Endothelial cell of umbilical vein (primary cell): Measurements from ENCODE around the gene MINDY4. TPM values are rescaled to one million over a fixed set of nuclear protein-coding genes. Genes with fewer than 3 reads are reported as not detected.

Experiments used
- BruUV-seq: library from RNA; stranded (reverse); fragments of 400-500 nt; replicated peaks from 2 replicates; lab custom pipeline; 2021; lab: Mats Ljungman, UMichigan
- CTCF ChIA-PET: fragments of 300-600, 350-600 bp; sonication (Branson Sonifier 250); formaldehyde crosslinking; loops from one replicate; lab custom pipeline; 2021; ENCODE audit warnings: antibody characterized with exemption, inconsistent platforms; lab: Charles Lee
- POLR2A ChIA-PET: fragments of 300-600, 350-600 bp; sonication (Branson Sonifier 250); formaldehyde crosslinking; loops from one replicate; lab custom pipeline; 2021; ENCODE audit warnings: antibody characterized with exemption, inconsistent platforms; lab: Charles Lee
- DNase-seq: peaks from one replicate; pipeline ENCODE4 v3.0.0-alpha.2; 2011; ENCODE audit warnings: low read depth, low spot score
- FAIRE-seq: peaks from 2 replicates; lab custom pipeline; 2011; peaks lifted over from hg19 to GRCh38; lab: Jason Lieb, UNC
- H2AFZ ChIP-seq: 2 replicates; pipeline ENCODE4 v1.6.0; 2012; ENCODE audit warnings: low read depth, low read length, control low read depth, inconsistent platforms
- H3K27ac ChIP-seq: 2 replicates; pipeline ENCODE4 v1.5.1; 2011; ENCODE audit warnings: low read depth, mild to moderate bottlenecking, control low read depth, low read length, moderate library complexity; ENCODE audit not compliant: insufficient read depth
- H3K27me3 ChIP-seq, 2 experiments: 2 replicates each; pipeline versions ENCODE4 v1.6.0 to v1.6.1; 2011; ENCODE audit warnings: low read length in 2 of 2, mixed read lengths in 1 of 2; ENCODE audit not compliant: control insufficient read depth in 2 of 2, insufficient read depth in 2 of 2
- H3K36me3 ChIP-seq, 2 experiments: 2 replicates in 1 of 2; 3 replicates in 1 of 2; pipeline ENCODE4 v1.5.1; 2011; ENCODE audit warnings: low read length in 2 of 2, mild to moderate bottlenecking in 1 of 2, moderate library complexity in 1 of 2; ENCODE audit not compliant: control insufficient read depth in 2 of 2, insufficient read depth in 2 of 2; ENCODE audit errors: extremely low read depth in 1 of 2
- H3K4me1 ChIP-seq: 3 replicates; pipeline ENCODE4 v1.5.1; 2011; ENCODE audit warnings: mild to moderate bottlenecking, low read length; ENCODE audit not compliant: control insufficient read depth, insufficient read depth; ENCODE audit errors: extremely low read depth
- H3K4me2 ChIP-seq: 2 replicates; pipeline ENCODE4 v1.6.1; 2011; ENCODE audit warnings: low read length, control low read depth, mixed read lengths; ENCODE audit not compliant: insufficient read depth
- H3K4me3 ChIP-seq, 3 experiments: fragments of 200-600 bp in 1 of 3; sonication (generic), shearing (Covaris generic) in 1 of 3; replicated peaks in 1 of 3; 2 replicates each; pipeline ENCODE4 v1.5.1; 2011 to 2016; ENCODE audit warnings: control low read depth in 3 of 3, low read length in 3 of 3, mild to moderate bottlenecking in 2 of 3, inconsistent platforms in 1 of 3, low read depth in 1 of 3, moderate library complexity in 1 of 3; ENCODE audit not compliant: insufficient read depth in 1 of 3
- H3K79me2 ChIP-seq: 2 replicates; pipeline ENCODE4 v1.6.0; 2012; ENCODE audit warnings: low read length, inconsistent platforms; ENCODE audit not compliant: control insufficient read depth, insufficient read depth
- H3K9ac ChIP-seq: replicated peaks from 2 replicates; pipeline ENCODE3; 2011; ENCODE audit warnings: low read length, control low read depth; ENCODE audit not compliant: insufficient read depth; ENCODE audit errors: extremely low read depth
- H3K9me1 ChIP-seq: replicated peaks from 3 replicates; pipeline ENCODE4 v1.6.0; 2011; ENCODE audit warnings: mild to moderate bottlenecking, low read length; ENCODE audit not compliant: control insufficient read depth, insufficient read depth; ENCODE audit errors: extremely low read depth
- H3K9me3 ChIP-seq: replicated peaks from 2 replicates; pipeline ENCODE4 v1.5.1; 2012; ENCODE audit warnings: low read length, inconsistent platforms; ENCODE audit not compliant: control insufficient read depth, insufficient read depth
- H4K20me1 ChIP-seq: replicated peaks from 2 replicates; pipeline ENCODE3; 2011; ENCODE audit warnings: mild to moderate bottlenecking, low read length; ENCODE audit not compliant: control insufficient read depth, insufficient read depth; ENCODE audit errors: extremely low read depth
- EZH2 ChIP-seq: IDR thresholded peaks from 2 replicates; pipeline ENCODE4 v1.6.1; 2012; ENCODE audit warnings: borderline replicate concordance, low read depth, mild to moderate bottlenecking, moderate library complexity, low read length, inconsistent platforms; ENCODE audit not compliant: severe bottlenecking
- FOS ChIP-seq: IDR thresholded peaks from 2 replicates; pipeline ENCODE4 v1.6.1; 2011; ENCODE audit warnings: mild to moderate bottlenecking, low read length, moderate library complexity, borderline replicate concordance; ENCODE audit not compliant: insufficient read depth
- GATA2 ChIP-seq: IDR thresholded peaks from 2 replicates; pipeline ENCODE4 v1.7.0; 2011; ENCODE audit warnings: low read depth, mild to moderate bottlenecking, moderate library complexity, mixed read lengths, low read length; ENCODE audit not compliant: insufficient read length, insufficient read depth
- JUN ChIP-seq: IDR thresholded peaks from 2 replicates; pipeline ENCODE4 v1.6.1; 2011; ENCODE audit warnings: borderline replicate concordance, low read depth; ENCODE audit not compliant: insufficient read length, insufficient read depth
- MAX ChIP-seq: IDR thresholded peaks from 2 replicates; pipeline ENCODE4 v1.6.1; 2011; ENCODE audit not compliant: insufficient read depth, insufficient read length
- MYC ChIP-seq: IDR thresholded peaks from one replicate; pipeline ENCODE4 v1.6.1; 2011; ENCODE audit warnings: mild to moderate bottlenecking, low read depth, low read length
- POLR2A ChIP-seq: IDR thresholded peaks from 2 replicates; pipeline ENCODE4 v1.6.1; 2012; ENCODE audit warnings: low read depth, mild to moderate bottlenecking, control low read depth, low read length
- POLR2AphosphoS5 ChIP-seq: IDR thresholded peaks from 2 replicates; pipeline ENCODE4 v1.6.1; 2012; ENCODE audit warnings: low read depth, mild to moderate bottlenecking, control low read depth, low read length, moderate library complexity; ENCODE audit not compliant: insufficient read depth
- dilution Hi-C: fragments of 300-500 bp; cut with MboI; formaldehyde crosslinking; loops from one replicate; pipeline ENCODE4 v1.15.0; 2019; ENCODE audit warnings: low sequenced_read_pairs; ENCODE audit not compliant: extremely low pct_ligation_motif_present
- intact Hi-C: fragments of 100-400 bp; cut with micrococcal nuclease; formaldehyde crosslinking; loops from one replicate; pipeline ENCODE4 v1.10.0; 2022
- polyA plus RNA-seq, 4 experiments: library from polyadenylated mRNA; depleted of rRNA in 3 of 4; stranded (reverse) in 3 of 4; unstranded in 1 of 4; fragments of >200 nt; gene quantifications; 2 replicates each; pipeline versions ENCODE4 v1.2.1 to v1.2.3, GENCODE V29; 2011 to 2012; ENCODE audit warnings: missing spikeins in 1 of 4
- total RNA-seq: library from RNA; stranded (reverse); gene quantifications from 2 replicates; pipeline ENCODE4 v1.2.3, GENCODE V29; 2021
- TF ChIP-seq, protein P1 (sequence below), 2 donors: IDR thresholded peaks; 1 replicate in 1 of 2; 2 replicates in 1 of 2; pipeline ENCODE4 v1.5.1; 2011; ENCODE audit warnings: low read length in 2 of 2, mild to moderate bottlenecking in 2 of 2, moderate library complexity in 2 of 2, control low read depth in 1 of 2, inconsistent platforms in 1 of 2, low read depth in 1 of 2; ENCODE audit not compliant: insufficient read depth in 1 of 2; ENCODE audit errors: extremely low read depth in 1 of 2

The MINDY4 gene
- total and polyA plus RNA-seq, 2 donors (not counting 3 experiments of a cell fraction or from before 2014, with no cell fraction given): 2.2 to 4.7 TPM

DNA sequence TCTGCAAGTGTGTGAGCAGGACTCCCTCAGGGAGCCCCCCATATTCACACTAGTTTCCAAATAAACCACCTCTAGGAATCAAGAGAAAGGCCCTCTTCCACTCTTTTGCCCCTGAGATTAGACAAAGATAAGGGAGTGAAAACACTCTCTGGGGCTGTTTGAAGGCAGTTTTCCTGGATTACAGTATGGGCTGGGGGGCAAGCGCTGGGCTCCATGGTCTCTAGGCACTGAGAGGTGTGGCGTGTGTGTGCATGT is 141.4 kb downstream of the MINDY4 start:
- POLR2A ChIA-PET: no interaction called here
- Histone ChIP-seq H2AFZ (no peak overlapping the region), H3K4me2 (no peak overlapping the region), H3K4me1 (peaks cover 9% of the 10 kb centered on the region), H3K36me3 (no peaks in the 10 kb centered on the region), H3K4me3 (peak overlapping the region in 1 of 3 experiments; percentile 39), H3K27me3 (no peaks in the 10 kb centered on the region), H4K20me1 (no peaks in the 10 kb centered on the region), H3K79me2 (no peaks in the 10 kb centered on the region), H3K9ac (no peak overlapping the region), H3K27ac (no peak overlapping the region), H3K9me1 (no peaks in the 10 kb centered on the region), H3K9me3 (no peaks in the 10 kb centered on the region)
- CTCF ChIA-PET: interaction anchor here (1.2 to 2.1 kb wide), 4 partner anchors 12 to 71 kb away, joined by 3 to 10 read pairs (median 4); no protein-coding TSS in a partner anchor
- FAIRE-seq (no peak), DNase-seq (no peak)
- dilution Hi-C loops (no loop called here), intact Hi-C loops (no loop called here)
- no peak for TF ChIP-seq FOS
- TF ChIP-seq MYC: no peak
- TF ChIP-seq, protein P1, sequence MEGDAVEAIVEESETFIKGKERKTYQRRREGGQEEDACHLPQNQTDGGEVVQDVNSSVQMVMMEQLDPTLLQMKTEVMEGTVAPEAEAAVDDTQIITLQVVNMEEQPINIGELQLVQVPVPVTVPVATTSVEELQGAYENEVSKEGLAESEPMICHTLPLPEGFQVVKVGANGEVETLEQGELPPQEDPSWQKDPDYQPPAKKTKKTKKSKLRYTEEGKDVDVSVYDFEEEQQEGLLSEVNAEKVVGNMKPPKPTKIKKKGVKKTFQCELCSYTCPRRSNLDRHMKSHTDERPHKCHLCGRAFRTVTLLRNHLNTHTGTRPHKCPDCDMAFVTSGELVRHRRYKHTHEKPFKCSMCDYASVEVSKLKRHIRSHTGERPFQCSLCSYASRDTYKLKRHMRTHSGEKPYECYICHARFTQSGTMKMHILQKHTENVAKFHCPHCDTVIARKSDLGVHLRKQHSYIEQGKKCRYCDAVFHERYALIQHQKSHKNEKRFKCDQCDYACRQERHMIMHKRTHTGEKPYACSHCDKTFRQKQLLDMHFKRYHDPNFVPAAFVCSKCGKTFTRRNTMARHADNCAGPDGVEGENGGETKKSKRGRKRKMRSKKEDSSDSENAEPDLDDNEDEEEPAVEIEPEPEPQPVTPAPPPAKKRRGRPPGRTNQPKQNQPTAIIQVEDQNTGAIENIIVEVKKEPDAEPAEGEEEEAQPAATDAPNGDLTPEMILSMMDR (IDR thresholded peaks at IDR 0.05; ENCODE audit: extremely low read depth in 1 of 2, insufficient read depth in 1 of 2, low read depth in 1 of 2, low read length in 2 of 2): no peak
- no peak for TF ChIP-seq POLR2AphosphoS5
- TF ChIP-seq POLR2A: no peak
- TF ChIP-seq GATA2: no peak
- TF ChIP-seq MAX: no peak
- no peak for TF ChIP-seq EZH2
- no peak for TF ChIP-seq JUN
- BruUV-seq: no TSS peak
